CD8-positive, alpha-beta memory T cell (primary cell): ENCODE data around the gene UVSSA. TPM values are rescaled to one million over a fixed set of nuclear protein-coding genes. Genes with fewer than 3 reads are reported as not detected.
"Not testable (repeated sequence)": the region's sequence is repeated elsewhere in the genome, so short reads cannot be mapped to it uniquely, and the experiment has no call there.

Experiments used
- CTCF ChIA-PET: fragments of 350-600 bp; sonication (Branson Sonifier 250); formaldehyde crosslinking; loops from one replicate; lab custom pipeline; 2021; ENCODE audit warnings: antibody characterized with exemption; lab: Charles Lee
- POLR2A ChIA-PET: fragments of 350-600 bp; sonication (Branson Sonifier 250); formaldehyde crosslinking; loops from one replicate; lab custom pipeline; 2021; ENCODE audit warnings: antibody characterized with exemption; lab: Charles Lee
- DNase-seq, 5 donors: peaks; one replicate each; pipeline versions ENCODE4 v3.0.0 to v3.0.0-alpha.2; 2020 to 2022; ENCODE audit warnings: mixed read lengths in 1 of 5
- H3K27ac ChIP-seq: one replicate; pipeline ENCODE4 v1.7.0; 2013; ENCODE audit warnings: low read depth, mild to moderate bottlenecking, low read length, moderate library complexity
- H3K27me3 ChIP-seq: 2 replicates; pipeline ENCODE4 v1.7.0; 2013; ENCODE audit warnings: low read length, mild to moderate bottlenecking; ENCODE audit not compliant: insufficient read depth, poor library complexity, severe bottlenecking
- H3K36me3 ChIP-seq: 2 replicates; pipeline ENCODE4 v1.7.0; 2013; ENCODE audit warnings: mild to moderate bottlenecking, low read length, moderate library complexity; ENCODE audit not compliant: insufficient read depth
- H3K4me1 ChIP-seq: 2 replicates; pipeline ENCODE4 v1.7.0; 2013; ENCODE audit warnings: mild to moderate bottlenecking, low read length, moderate library complexity; ENCODE audit not compliant: insufficient read depth
- H3K4me3 ChIP-seq: 2 replicates; pipeline ENCODE4 v1.7.0; 2013; ENCODE audit warnings: mild to moderate bottlenecking, low read length
- H3K9me3 ChIP-seq: 2 replicates; pipeline ENCODE4 v1.7.0; 2013; ENCODE audit warnings: mild to moderate bottlenecking, low read length
- H3K27ac Mint-ChIP-seq, 8 donors: one replicate each; pipeline ENCODE4 v1.8.0; 2020 to 2021; ENCODE audit warnings: mixed read lengths in 8 of 8, mild to moderate bottlenecking in 6 of 8, inconsistent platforms in 3 of 8, moderate library complexity in 3 of 8
- H3K27me3 Mint-ChIP-seq, 2 donors: one replicate each; pipeline ENCODE4 v1.8.0; 2020 to 2021; ENCODE audit warnings: mixed read lengths in 2 of 2, mild to moderate bottlenecking in 1 of 2, moderate library complexity in 1 of 2
- H3K36me3 Mint-ChIP-seq, 3 donors: one replicate each; pipeline ENCODE4 v1.8.0; 2020 to 2021; ENCODE audit warnings: mixed read lengths in 3 of 3, inconsistent platforms in 1 of 3, mild to moderate bottlenecking in 1 of 3
- H3K4me1 Mint-ChIP-seq, 3 donors: one replicate each; pipeline ENCODE4 v1.8.0; 2020 to 2021; ENCODE audit warnings: mixed read lengths in 3 of 3, inconsistent platforms in 1 of 3, mild to moderate bottlenecking in 1 of 3
- H3K4me3 Mint-ChIP-seq, 7 donors: one replicate each; pipeline ENCODE4 v1.8.0; 2020 to 2021; ENCODE audit warnings: mixed read lengths in 7 of 7, mild to moderate bottlenecking in 6 of 7, moderate library complexity in 4 of 7, inconsistent platforms in 2 of 7
- H3K9me3 Mint-ChIP-seq, 5 donors: one replicate each; pipeline ENCODE4 v1.8.0; 2020 to 2022; ENCODE audit warnings: mixed read lengths in 5 of 5, mild to moderate bottlenecking in 3 of 5, moderate library complexity in 2 of 5, inconsistent platforms in 1 of 5
- polyA plus RNA-seq: library from polyadenylated mRNA; unstranded; fragments of 300-500 nt; fragmentation: Illumina TruSeq; gene quantifications from one replicate; pipeline ENCODE4 v1.2.3, GENCODE V29; 2021
- total RNA-seq, 2 experiments: library from RNA; stranded (reverse); gene quantifications; one replicate each; pipeline ENCODE4 v1.2.3, GENCODE V29; 2021

The UVSSA gene
- total and polyA plus RNA-seq, 3 experiments from 2014 or later = 6.9 to 19.0 (median 16.8) TPM

GRCh38 chr4:1394554-1395388 is 47.8 kb downstream of the UVSSA start:
- H3K27ac ChIP-seq, POLR2A ChIA-PET, H3K27me3 Mint-ChIP-seq, H3K4me1 ChIP-seq, H3K36me3 ChIP-seq, H3K27ac Mint-ChIP-seq, H3K9me3 ChIP-seq, H3K27me3 ChIP-seq, H3K4me1 Mint-ChIP-seq, CTCF ChIA-PET, H3K4me3 ChIP-seq, H3K4me3 Mint-ChIP-seq: not testable (repeated sequence)
- peak in 1 of 5 donors; percentile 26 for DNase-seq
- Mint-ChIP-seq H3K36me3 (peaks cover 5 to 15% (median 7%) of the 10 kb centered on the region in 3 donors), H3K9me3 (peaks cover 3 to 12% (median 5%) of the 10 kb centered on the region in 5 donors)

- H3K4me1 Mint-ChIP-seq, H3K4me3 Mint-ChIP-seq, H3K36me3 ChIP-seq, DNase-seq, H3K9me3 ChIP-seq, H3K27me3 ChIP-seq, H3K4me3 ChIP-seq, H3K4me1 ChIP-seq, POLR2A ChIA-PET, H3K27ac ChIP-seq, H3K27me3 Mint-ChIP-seq, CTCF ChIA-PET: not testable (repeated sequence)
- peaks cover 0 to 11% (median 4%) of the 10 kb centered on the region in 5 donors for H3K9me3 Mint-ChIP-seq
- peaks cover 3 to 12% (median 5%) of the 10 kb centered on the region in 3 donors for H3K36me3 Mint-ChIP-seq
- H3K27ac Mint-ChIP-seq = peak overlapping the region in 1 of 8 donors; percentile 70
These were observed 48.4 kb downstream of the UVSSA start for GRCh38 chr4:1395389-1395820.

GRCh38 chr4:1395941-1396805 is 49.2 kb downstream of the UVSSA start:
- CTCF ChIA-PET = no interaction called here
- Mint-ChIP-seq H3K9me3 (peaks cover 0 to 11% (median 4%) of the 10 kb centered on the region in 5 donors), H3K27ac (peak overlapping the region in 1 of 8 donors; percentile 70), H3K4me1 (no peaks in the 10 kb centered on the region), H3K27me3 (peaks cover 0 to 2% of the 10 kb centered on the region in 2 donors), H3K36me3 (peaks cover 3 to 12% (median 5%) of the 10 kb centered on the region in 3 donors), H3K4me3 (no peak overlapping the region)
- Histone ChIP-seq H3K27ac (no peak overlapping the region), H3K9me3 (no peaks in the 10 kb centered on the region), H3K36me3 (no peaks in the 10 kb centered on the region), H3K4me1 (no peaks in the 10 kb centered on the region), H3K27me3 (no peaks in the 10 kb centered on the region), H3K4me3 (no peak overlapping the region)
- DNase-seq = peak in 1 of 5 donors; percentile 36
- POLR2A ChIA-PET = no interaction called here

- peaks cover 0 to 11% (median 4%) of the 10 kb centered on the region in 5 donors for H3K9me3 Mint-ChIP-seq
- no peaks in the 10 kb centered on the region for H3K9me3 ChIP-seq
- no peak overlapping the region for H3K27ac ChIP-seq
- no peaks in the 10 kb centered on the region for H3K36me3 ChIP-seq
- H3K4me1 ChIP-seq = no peaks in the 10 kb centered on the region
- H3K36me3 Mint-ChIP-seq = peaks cover 3 to 12% (median 5%) of the 10 kb centered on the region in 3 donors
- peaks cover 3 to 4% of the 10 kb centered on the region in 2 donors for H3K27me3 Mint-ChIP-seq
- ChIA-PET CTCF (no interaction called here), POLR2A (no interaction called here)
- H3K4me1 Mint-ChIP-seq = no peaks in the 10 kb centered on the region
- H3K27ac Mint-ChIP-seq = peak overlapping the region in 1 of 8 donors; percentile 70
- H3K27me3 ChIP-seq = peaks cover 4% of the 10 kb centered on the region
- no peak overlapping the region for H3K4me3 ChIP-seq
- peak in 1 of 5 donors; percentile 42 for DNase-seq
- no peak overlapping the region for H3K4me3 Mint-ChIP-seq
These were observed 49.9 kb downstream of the UVSSA start for GRCh38 chr4:1396806-1397455.

GRCh38 chr4:1398681-1399507 is 51.9 kb downstream of the UVSSA start:
- H3K4me1 ChIP-seq = no peaks in the 10 kb centered on the region
- no peaks in the 10 kb centered on the region for H3K9me3 ChIP-seq
- no peak overlapping the region for H3K4me3 Mint-ChIP-seq
- ChIA-PET POLR2A (no interaction called here), CTCF (no interaction called here)
- no peak overlapping the region for H3K4me3 ChIP-seq
- peak in 1 of 5 donors; percentile 43 for DNase-seq
- H3K27ac ChIP-seq = no peak overlapping the region
- H3K9me3 Mint-ChIP-seq = peaks cover 0 to 11% (median under 1%) of the 10 kb centered on the region in 5 donors
- peaks cover 0 to 1% (median 0%) of the 10 kb centered on the region in 3 donors for H3K4me1 Mint-ChIP-seq
- peaks cover 3 to 6% (median 3%) of the 10 kb centered on the region in 3 donors for H3K36me3 Mint-ChIP-seq
- H3K27me3 ChIP-seq = peaks cover 6% of the 10 kb centered on the region
- peaks cover 4 to 5% of the 10 kb centered on the region in 2 donors for H3K27me3 Mint-ChIP-seq
- H3K36me3 ChIP-seq = no peaks in the 10 kb centered on the region
- H3K27ac Mint-ChIP-seq = no peak overlapping the region

GRCh38 chr4:1399508-1400190 is 52.6 kb downstream of the UVSSA start:
- no peak for DNase-seq
- ChIA-PET POLR2A (no interaction called here), CTCF (no interaction called here)
- Histone ChIP-seq H3K27me3 (peaks cover 8% of the 10 kb centered on the region), H3K27ac (no peak overlapping the region), H3K9me3 (no peaks in the 10 kb centered on the region), H3K4me3 (no peak overlapping the region), H3K36me3 (no peaks in the 10 kb centered on the region), H3K4me1 (no peaks in the 10 kb centered on the region)
- Mint-ChIP-seq H3K27ac (no peak overlapping the region), H3K9me3 (peaks cover 0 to 11% (median 0%) of the 10 kb centered on the region in 5 donors), H3K27me3 (peaks cover 4 to 7% of the 10 kb centered on the region in 2 donors), H3K4me1 (peaks cover 0 to 1% (median 0%) of the 10 kb centered on the region in 3 donors), H3K4me3 (no peak overlapping the region), H3K36me3 (peaks cover 0 to 3% (median 2%) of the 10 kb centered on the region in 3 donors)
